ENCODE measurements around the gene PHC2. TPM values are rescaled to one million over a fixed set of nuclear protein-coding genes. Genes with fewer than 3 reads are reported as not detected.

The PHC2 gene
- total RNA-seq, 4 donors from 2014 or later: 118 to 164 (median 139) TPM

DNA sequence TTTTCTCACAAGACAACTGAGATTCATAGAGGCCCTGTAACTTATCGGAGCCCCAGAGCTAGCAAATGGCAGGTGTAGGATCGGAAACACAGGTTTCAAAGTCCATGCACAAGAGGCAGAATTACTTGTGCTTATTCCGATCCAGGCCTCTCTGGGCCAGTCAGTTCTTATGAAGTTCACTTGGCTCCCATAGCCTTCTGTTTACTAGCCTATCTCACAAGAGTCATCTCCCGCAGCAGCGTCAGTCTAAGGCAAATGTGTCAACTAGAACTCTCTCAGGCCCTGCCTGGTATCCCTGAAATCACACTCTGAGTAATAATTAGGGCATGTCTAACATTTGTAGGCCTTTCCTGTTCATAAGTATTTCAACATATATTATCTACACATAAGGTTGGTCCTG, 43.3 kb downstream of the PHC2 start:
- TF ChIP-seq, protein P1, sequence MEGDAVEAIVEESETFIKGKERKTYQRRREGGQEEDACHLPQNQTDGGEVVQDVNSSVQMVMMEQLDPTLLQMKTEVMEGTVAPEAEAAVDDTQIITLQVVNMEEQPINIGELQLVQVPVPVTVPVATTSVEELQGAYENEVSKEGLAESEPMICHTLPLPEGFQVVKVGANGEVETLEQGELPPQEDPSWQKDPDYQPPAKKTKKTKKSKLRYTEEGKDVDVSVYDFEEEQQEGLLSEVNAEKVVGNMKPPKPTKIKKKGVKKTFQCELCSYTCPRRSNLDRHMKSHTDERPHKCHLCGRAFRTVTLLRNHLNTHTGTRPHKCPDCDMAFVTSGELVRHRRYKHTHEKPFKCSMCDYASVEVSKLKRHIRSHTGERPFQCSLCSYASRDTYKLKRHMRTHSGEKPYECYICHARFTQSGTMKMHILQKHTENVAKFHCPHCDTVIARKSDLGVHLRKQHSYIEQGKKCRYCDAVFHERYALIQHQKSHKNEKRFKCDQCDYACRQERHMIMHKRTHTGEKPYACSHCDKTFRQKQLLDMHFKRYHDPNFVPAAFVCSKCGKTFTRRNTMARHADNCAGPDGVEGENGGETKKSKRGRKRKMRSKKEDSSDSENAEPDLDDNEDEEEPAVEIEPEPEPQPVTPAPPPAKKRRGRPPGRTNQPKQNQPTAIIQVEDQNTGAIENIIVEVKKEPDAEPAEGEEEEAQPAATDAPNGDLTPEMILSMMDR (IDR thresholded peaks at IDR 0.05; ENCODE audit: low read depth): no peak

DNA sequence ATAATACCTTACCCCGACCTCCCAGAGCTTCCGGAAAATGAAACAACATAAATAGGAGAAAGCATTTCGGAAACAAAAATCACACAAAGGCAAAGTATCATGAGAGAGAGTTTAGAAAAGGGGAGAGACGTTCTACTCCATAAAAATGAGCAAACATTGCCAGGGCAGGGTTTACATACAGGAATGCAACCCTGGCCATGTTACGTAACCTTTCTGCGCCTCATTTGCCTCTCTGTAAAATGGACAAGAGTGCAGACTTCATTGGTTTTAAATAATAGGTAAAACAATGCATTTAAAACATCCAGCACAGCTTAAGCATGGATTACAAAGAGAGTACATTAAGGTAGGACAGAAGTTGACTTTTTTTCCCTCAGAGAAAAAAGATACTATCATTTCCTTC, 45.6 kb downstream of the PHC2 start:
- TF ChIP-seq, protein P1 (IDR thresholded peaks at IDR 0.05; ENCODE audit: low read depth): no peak

DNA sequence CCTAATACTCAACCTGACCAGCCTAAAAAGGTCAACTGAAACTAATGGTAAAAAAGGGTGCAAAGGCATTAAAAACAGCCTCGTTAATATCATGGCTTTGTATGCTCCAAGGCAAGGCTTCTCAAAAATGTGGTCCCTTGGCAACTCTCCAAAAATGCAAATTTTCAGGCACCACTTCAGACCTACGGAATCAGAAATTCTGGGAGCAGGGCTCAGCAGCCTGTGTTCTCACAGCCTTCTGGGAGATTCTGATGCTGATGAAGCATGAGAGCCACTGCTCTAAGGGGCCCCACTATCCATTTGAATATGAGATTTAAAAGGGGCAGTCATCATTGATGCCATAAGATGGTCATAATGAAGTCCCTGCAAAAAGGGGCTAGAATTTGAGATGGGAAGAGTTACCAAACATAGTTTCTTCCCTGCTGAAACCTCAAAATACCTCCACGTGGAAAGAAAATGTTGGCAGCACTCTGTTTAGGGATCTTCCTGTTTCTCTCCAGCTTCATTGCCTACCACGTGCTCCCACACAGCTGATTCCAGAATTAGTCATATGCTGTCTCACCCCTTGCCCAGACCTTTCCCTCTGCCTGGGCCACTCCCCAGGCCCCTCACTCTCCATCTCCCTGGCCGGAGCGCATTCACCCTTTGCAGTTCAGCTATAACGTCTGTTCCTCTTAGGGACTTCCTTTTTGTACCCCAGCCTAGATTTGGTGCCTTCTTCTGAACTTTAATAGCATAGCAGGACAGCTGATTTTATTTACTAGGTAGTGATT, 46.7 kb downstream of the PHC2 start:
- TF ChIP-seq, protein P1 (IDR thresholded peaks at IDR 0.05; ENCODE audit: low read depth): no peak

DNA sequence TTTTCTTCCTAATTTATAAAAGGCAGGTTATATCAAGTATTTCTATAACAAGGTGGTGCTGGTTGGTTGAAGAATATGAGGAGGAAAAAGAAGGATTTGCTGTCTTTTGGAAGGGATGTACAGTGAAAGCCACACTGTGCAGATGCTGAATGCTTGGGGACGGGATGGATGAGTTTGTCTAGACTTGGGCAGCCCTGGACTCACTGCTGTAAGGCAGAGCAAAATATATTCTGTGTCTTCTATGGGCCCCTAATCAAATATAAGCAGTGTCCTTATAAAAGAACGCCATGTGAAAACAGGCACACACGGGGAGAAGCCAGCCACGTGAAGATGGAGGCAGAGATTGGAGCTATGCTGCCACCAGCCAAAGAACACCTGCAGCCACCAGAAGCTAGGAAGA, 47.4 kb downstream of the PHC2 start:
- TF ChIP-seq, protein P1 (IDR thresholded peaks at IDR 0.05; ENCODE audit: low read depth): no peak

DNA sequence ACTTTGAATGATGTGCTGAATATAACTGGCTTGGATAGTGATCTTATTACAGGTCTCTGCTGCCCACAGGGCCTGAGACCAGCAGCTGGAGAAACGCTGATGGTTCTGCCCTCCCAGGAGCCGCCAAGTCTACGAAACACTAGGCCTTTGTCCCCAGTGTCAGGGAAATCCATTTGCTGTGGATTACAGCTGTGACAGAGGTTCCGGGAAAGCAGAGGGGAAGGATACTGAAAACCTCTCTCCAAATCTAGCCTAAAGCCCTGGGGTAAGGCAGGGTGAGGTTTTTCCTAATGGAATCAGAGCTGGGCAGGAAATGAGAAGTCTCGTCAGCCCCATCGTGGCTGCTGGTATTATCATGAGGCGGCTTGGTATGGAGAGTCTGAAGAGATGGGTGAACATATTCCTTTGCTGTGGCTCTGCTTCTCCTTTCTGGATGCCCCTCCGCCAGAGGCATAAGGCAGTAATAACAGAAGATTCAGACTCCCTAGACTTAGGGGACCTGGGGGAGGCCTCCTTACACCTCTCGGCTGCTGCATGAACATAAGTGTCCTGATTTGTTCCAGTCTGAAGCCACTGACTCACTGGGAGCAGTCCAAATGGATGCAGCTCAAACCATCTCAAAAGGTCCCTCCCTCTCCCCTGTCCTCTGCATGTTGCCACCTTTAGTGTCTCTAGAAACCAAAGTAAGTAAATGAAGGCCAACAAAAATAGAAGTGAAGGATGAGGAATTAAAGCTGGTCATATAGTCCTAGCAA, 48.1 kb downstream of the PHC2 start:
- TF ChIP-seq, protein P1 (IDR thresholded peaks at IDR 0.05; ENCODE audit: low read depth): no peak

DNA sequence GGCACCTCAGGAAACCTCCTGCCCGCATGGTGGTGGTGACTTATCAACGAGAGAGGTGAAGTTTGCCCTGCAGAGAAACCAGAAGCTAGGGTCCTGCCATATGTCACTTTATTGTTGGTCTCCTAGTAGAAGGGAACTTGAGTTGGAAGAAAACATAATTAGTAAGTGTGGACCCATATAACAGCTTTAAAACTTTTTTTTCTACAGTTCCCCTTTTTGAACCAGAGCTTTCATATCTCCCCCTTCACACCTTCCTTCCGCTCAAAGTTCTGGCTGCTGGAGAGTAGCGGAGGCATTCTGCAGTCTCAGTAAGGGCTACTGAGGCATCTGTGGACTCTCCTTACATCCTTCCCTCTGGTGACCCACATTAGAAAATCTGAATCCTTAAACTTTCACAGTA, 48.9 kb downstream of the PHC2 start:
- TF ChIP-seq, protein P1 (IDR thresholded peaks at IDR 0.05; ENCODE audit: low read depth): no peak

DNA sequence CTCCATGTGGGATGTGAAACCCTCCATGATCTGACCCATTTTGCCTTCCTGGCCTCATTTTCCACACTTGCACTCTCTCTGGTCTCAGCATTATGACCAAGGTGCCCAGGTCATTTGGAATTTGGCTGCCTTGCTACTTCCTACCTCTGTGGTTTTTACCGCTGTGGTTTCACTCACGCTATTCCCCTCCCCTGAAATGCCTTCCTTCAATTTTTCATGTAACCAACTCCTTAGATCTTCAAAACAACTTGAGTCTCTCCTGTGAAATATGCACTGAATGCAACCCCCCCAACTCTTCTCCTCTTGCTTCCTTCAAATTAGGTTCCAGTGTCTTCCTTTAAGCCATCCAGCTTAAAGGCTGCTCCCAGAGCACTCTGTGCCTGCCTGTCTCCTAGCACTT, 50.1 kb downstream of the PHC2 start:
- TF ChIP-seq, protein P1 (IDR thresholded peaks at IDR 0.05; ENCODE audit: low read depth): no peak

All from subcutaneous adipose tissue (tissue), 4 donors.